Measurements from ENCODE around the gene PNPLA3. TPM values are rescaled to one million over a fixed set of nuclear protein-coding genes. Genes with fewer than 3 reads are reported as not detected.

Gene PNPLA3
- total RNA-seq, 1 donor from 2014 or later = 1.2 TPM

- DNase-seq (ENCODE audit: extremely low spot score, unreplicated experiment) = no peak
- Mint-ChIP-seq H3K9me3 (ENCODE audit: unreplicated experiment) (no peaks in the 10 kb centered on the region), H3K36me3 (ENCODE audit: unreplicated experiment) (peaks cover 49% of the 10 kb centered on the region), H3K4me3 (ENCODE audit: unreplicated experiment) (no peak overlapping the region), H3K27me3 (ENCODE audit: unreplicated experiment) (no peaks in the 10 kb centered on the region), H3K27ac (ENCODE audit: unreplicated experiment) (no peak overlapping the region), H3K4me1 (ENCODE audit: unreplicated experiment) (peaks cover 3% of the 10 kb centered on the region)
- no peak for TF ChIP-seq CTCF (IDR thresholded peaks at IDR 0.05)
Measured at GRCh38 chr22:43996170-43996980, 72.8 kb downstream of the PNPLA3 start.

GRCh38 chr22:43996981-43997265, 73.3 kb downstream of the PNPLA3 start:
- no peak for TF ChIP-seq CTCF (IDR thresholded peaks at IDR 0.05)
- Mint-ChIP-seq H3K27ac (ENCODE audit: unreplicated experiment) (no peak overlapping the region), H3K9me3 (ENCODE audit: unreplicated experiment) (no peaks in the 10 kb centered on the region), H3K4me1 (ENCODE audit: unreplicated experiment) (peaks cover 3% of the 10 kb centered on the region), H3K36me3 (ENCODE audit: unreplicated experiment) (peaks cover 44% of the 10 kb centered on the region), H3K27me3 (ENCODE audit: unreplicated experiment) (no peaks in the 10 kb centered on the region), H3K4me3 (ENCODE audit: unreplicated experiment) (no peak overlapping the region)
- DNase-seq (ENCODE audit: extremely low spot score, unreplicated experiment) = no peak

Other genes starting within 250 kb of the PNPLA3 start
- gene EFCAB6, start 111.5 kb upstream of the PNPLA3 start, total RNA-seq = 1.4 and 1.5 TPM in 2 replicates
- gene SULT4A1, start 61.3 kb upstream of the PNPLA3 start, total RNA-seq = 0.26 TPM in 1 of 2 replicates, not detected in the other
- not detected in 2 replicates for gene PNPLA5, start 31.8 kb upstream of the PNPLA3 start, total RNA-seq
- 42.6 TPM in 2 replicates for gene SAMM50, start 31.6 kb downstream of the PNPLA3 start, total RNA-seq
- gene PARVB, start 100.5 kb downstream of the PNPLA3 start, total RNA-seq = 4.4 and 5.4 TPM in 2 replicates

All from osteocyte (in vitro differentiated cells).